ENCODE results near the gene MYOF.
"Not testable (repeated sequence)": the region's sequence is repeated elsewhere in the genome, so short reads cannot be mapped to it uniquely, and the experiment has no call there.

The MYOF gene

DNA sequence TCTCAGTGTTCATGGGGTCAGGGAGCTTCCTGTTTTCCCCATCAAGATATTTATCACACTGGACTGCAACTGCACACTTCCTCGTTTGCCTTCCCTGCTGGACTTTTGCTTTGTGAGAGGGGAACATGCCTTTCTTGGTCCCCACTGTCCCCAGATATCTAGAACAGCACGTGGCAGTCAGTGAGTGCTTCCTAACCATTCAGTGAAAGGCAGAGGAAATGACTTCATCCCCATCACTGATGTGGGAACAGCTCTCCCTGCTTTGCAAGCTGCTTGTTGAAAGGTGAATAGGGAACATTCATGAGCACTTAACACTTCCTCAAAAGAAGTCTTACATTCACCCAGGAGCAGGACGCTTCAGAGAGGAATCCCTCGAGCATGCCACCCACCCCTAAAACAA is 135.4 kb downstream of the MYOF start:
- DNase-seq (ENCODE audit: low spot score) = no peak

DNA sequence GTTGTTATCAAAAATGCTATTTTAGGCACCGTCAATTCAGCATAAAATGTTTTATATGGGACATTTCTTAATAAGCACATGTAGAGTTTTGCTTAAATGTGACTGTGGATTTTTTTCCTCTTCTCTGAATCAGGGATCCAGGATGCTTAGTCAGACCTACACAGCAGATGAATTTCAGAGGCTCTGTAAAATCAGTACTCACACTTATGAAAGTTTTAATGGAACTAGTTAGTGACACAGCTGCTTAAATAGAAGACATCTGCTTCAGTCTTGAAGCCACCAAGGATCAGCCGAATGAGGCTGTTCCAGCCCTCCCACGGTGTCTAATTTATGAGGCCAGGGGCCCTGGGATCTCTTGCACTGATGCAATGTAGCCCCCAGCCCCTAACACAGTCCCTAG is 136.0 kb downstream of the MYOF start:
- no peak for DNase-seq (ENCODE audit: low spot score)

DNA sequence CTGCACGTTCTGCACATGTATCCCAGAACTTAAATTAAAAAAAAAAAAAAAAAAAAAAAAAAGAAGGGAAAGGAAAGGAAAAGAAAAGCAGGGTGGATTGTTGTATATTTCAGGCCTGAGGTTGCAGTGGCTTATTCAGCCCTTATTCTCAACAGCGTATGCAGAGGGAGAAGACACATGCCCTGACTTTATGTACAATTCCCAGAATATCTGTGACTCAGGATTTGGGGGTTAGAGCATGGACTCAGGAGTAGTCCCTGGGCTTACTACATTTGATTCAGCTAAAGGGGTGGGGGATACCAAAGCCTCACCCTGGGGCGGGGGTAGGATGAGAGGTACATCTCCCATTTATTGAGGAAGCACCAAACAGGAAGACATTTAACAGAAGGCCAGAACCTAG is 137.4 kb downstream of the MYOF start:
- no peak for DNase-seq (ENCODE audit: low spot score)

DNA sequence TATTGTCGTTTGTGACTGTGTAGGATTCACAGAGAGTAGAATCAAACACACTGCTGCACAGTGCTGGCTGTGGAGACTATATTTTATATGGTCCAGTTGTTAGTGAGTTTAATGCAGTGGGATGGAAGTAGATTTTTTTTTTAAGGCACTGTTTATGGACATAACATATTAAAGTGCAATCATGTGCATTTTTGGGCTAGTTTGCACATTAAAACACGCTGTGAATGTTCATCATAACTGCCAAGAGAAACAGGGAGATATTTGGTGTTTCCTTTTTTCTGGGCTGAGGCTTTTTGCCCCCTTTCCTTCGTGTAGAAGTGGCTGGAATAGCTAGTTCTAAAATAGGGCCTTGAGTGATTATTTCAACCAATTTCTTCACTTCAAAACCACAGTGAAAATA is 139.2 kb downstream of the MYOF start:
- no peak for DNase-seq (ENCODE audit: low spot score)

DNA sequence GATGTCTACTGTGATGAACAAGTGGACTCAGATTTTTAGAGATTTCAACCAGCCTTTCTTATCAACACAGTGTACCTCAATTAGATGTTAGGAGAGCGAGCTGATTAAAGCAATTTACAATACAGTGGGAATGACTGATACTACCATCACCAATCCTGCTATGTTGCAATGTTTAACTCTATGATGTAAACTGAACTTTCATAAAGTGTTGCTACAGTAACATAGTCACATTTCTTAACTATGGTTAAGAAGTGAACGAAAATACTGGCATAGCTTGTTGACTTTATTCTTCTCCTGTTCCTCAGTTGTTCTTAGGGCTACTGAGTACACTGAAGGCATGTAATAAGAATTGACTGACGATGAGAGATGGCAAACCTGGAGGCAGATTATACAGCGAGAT is 139.8 kb downstream of the MYOF start:
- no peak for DNase-seq (ENCODE audit: low spot score)

DNA sequence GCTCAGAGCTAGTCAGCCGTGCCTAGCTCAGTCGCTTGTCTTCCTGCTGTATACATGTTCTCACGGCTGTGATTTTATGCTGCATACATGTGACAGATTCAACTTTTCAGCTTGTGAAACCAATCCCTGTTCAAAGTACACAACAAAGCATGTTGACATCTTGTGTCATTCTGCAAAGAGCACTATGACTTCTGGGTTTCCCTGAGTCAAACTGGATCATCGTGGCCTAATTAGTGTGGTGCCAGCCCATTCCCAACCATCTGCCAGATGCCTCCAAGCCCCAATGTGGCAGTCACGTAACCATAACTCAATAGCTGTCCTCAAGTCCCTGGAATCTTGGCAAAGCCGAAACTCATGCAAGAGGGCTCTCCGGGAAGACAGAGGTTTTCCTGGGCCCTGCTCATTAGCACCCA is 144.8 kb downstream of the MYOF start:
- DNase-seq (ENCODE audit: low spot score) = no peak

DNA sequence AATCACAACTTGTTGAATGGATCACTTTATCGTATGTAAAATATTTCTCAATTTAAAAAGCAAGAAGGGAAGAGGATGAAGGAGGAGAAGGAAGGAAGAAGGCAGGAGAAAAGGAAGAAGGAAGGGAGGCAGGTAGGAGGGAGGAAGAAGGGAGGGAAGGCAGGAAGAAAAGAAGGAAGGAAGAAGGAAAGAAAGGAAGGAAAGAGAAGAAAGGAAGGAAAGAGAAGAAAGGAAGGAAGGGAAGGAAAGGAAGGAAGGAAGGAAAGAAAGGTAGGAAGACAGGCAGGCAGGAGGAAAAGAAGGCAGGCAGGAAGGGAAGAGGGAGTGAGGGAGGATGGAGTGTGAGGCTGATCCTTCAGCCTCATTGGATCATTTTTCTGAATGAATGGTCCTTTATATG is 145.5 kb downstream of the MYOF start:
- DNase-seq (ENCODE audit: low spot score) = no peak

DNA sequence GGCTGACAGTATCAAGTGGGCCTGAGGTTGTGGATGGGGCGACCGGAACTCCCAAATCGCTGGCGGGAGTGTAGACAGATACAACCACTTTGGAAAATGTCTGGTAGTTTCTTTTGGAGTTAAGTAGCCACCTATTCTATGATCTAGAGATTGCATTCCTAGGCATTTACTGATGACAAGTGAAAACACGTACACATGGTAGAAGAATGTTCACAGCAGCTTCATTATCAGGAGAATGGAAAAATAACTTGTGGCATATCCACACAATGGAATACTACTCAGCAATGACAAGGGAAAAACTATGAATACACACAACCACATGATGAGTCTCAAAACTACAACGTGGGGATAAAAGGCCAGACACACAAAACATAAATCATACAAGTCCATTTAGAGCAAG is 146.0 kb downstream of the MYOF start:
- no peak for DNase-seq (ENCODE audit: low spot score)

DNA sequence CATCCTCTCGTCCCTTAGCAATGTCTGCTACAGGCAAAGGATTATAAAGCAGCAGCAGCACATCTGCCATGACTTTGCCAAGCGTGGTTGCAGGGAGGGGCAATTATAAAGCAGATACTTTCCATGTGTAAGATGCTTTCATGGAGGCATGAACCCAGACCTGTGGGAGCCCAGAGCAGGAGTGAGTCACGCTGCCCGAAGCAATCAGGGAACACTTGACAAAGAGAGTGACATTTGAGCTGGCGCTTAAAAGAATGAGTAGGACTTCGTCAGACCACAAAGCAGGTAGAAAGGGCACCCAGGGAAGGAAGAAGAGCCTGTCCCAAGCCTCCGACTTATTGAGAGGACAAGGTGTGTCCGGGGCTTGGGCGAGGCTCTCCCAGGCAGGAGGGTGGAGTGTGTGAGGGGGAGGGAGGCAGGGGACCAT is 147.2 kb downstream of the MYOF start:
- no peak for DNase-seq (ENCODE audit: low spot score)

DNA sequence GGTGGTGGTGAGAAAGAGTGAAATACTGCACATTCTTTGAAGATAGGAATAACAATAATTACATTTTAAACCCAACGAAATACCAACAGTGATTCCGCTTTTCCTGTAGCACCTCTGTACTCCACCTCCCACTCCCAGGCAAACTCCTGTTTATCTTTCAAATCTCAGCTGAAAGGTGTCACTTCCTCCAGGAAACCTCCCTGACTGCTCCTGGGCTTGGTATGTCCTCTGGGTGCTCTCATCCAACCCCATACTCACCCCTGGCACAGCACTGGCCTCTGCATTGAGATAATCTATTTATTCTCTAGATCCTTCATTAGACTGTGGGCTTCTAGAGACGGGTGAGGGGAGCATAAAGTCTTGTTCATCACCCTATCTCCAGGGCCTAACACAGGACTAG is 148.0 kb downstream of the MYOF start:
- DNase-seq (ENCODE audit: low spot score) = no peak

DNA sequence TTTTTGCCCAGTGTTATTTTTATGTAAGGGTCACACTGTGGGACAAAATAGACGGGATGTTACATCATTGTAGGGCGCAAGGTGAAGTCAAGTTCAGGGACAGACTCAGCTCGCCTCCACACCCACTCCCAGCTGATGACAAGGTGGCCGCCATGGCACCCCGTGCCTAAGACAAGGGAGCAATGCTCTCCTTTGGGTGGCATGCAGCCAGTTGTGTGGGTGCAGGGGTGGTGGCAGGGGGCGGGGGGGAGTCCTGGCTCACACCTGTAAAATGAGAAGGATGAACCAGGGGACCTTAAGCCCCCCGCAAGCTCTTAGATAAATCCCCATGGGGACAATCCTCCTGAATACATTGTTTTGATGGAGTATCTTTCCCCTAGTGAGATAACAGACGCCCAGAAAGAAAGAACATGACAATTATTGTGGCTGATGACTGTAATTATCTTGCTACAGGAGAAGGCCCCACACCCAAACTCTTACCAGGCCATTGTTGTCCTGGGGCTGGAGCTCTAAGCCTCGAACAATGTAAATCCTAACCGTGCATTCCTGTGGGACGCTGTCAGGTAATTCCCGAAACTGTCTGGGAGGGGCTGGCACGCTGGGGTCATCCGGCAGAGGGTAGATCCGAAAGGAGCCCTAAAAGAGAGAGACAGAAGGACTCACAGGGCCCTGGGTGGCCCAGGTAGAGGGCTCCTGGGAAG is 148.7 kb downstream of the MYOF start:
- no peak for DNase-seq (ENCODE audit: low spot score)

DNA sequence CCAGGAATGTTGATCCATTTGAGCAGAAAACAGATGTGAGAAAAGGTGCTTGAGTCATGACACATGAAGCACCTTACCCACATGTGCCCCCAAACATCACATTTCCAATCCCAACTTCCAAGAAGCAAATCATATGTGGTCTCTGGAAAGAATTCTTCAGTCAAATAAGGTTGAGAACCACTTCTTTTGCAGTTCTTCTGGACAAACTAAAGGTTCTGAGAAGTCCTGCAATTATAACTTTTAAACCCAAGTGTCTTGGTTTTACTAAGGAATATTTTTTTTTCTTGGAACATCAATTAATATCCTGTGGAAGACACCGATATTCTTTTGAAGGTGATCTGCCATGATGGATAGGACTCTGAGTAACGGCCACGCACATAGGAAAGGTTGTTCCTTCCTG is 151.3 kb downstream of the MYOF start:
- DNase-seq (ENCODE audit: low spot score) = no peak

DNA sequence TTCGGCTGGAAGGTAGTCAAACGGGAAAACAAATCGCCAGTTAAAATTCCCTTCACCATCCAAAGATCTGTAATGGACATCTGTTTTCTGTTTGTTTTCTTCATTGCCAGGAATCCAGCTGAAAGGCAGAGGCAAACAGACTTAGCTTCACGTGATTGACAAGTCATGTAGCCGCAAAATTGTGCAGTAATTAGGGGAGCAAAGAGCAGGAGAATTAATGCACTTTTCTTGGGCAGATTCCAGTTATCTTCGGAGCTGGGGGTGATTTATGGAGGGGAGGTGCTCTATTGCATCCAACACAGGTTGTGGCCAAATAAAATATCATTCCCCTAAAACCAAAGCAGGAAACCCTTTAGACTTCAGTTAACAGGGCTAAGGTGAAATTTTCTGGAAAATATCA is 162.2 kb downstream of the MYOF start:
- DNase-seq (ENCODE audit: low spot score) = no peak

DNA sequence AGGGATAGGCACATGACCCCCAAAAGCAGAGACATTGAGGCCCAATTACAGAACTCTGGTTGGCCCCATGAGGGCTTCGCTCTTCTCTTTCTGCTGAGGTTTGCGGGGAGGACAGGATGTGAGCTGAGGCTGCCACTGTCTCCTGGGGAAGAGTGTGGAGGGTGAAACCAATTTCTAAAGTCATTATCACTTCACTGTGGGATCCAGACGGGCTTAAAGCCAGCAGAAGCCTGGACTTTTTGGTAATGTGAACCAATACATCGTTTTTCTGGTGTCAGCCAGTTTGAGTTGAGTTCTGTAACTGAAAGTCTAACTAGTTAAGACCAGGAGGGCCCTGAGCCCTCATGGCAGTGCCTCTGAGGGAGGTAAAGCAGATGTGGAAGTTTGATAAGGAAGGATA is 163.0 kb downstream of the MYOF start:
- DNase-seq (ENCODE audit: low spot score) = no peak

DNA sequence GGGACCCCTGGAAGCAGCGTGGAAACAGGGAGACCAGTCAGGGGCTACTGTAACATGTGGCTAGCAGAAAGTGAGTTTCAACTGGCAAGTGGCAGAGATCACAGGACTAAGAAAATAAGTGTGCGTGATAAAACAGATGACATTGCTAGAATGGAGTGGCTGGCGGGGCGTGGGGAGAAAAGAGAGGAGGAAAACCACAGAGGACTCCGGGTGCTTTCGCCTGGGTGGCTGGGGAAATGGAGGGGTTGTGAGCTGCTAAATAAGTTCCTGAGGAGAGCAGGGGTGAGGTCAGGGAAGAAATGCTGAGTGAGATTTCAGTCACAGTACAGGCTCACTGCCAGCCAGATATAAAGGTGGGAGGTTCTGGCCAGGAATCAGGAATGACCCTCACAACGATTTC is 166.9 kb downstream of the MYOF start:
- DNase-seq (ENCODE audit: low spot score) = no peak

DNA sequence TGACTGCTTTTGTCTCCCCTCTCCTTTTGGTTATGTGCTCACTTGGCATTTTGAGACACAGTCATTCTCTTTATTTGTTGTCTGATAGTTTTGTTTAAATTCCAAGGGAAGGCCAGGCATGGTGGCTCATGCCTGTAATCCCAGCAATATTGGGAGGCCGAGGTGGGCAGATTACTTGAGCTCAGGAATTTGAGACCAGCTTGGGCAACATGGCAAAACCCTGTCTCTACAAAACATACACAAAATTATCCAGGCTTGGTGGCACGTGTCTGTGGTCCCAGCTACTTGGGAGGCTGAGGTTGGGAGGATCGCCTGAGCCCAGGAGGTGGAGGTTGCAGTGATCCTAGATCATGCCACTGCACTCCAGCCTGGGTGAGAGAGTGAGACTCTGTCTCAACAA is 167.5 kb downstream of the MYOF start:
- not testable (repeated sequence) for DNase-seq (ENCODE audit: low spot score)

DNA sequence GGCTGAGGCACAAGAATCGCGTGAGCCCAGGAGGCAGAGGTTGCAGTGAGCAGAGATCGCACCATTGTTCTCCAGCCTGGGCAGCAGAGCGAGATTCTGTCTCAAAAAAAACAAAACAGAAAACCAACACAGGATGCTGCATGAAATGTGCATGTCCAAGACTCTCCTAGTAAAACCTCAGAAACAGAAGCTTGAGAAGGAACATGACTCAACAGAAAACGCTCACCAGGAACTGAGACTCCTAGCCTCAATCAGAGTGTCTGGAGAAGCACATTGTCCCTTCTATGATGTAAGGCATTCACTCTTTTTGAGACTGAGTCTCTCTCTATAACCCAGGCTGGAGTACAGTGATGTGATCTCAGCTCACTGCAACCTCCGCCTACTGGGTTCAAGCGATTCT is 168.3 kb downstream of the MYOF start:
- DNase-seq (ENCODE audit: low spot score) = no peak

DNA sequence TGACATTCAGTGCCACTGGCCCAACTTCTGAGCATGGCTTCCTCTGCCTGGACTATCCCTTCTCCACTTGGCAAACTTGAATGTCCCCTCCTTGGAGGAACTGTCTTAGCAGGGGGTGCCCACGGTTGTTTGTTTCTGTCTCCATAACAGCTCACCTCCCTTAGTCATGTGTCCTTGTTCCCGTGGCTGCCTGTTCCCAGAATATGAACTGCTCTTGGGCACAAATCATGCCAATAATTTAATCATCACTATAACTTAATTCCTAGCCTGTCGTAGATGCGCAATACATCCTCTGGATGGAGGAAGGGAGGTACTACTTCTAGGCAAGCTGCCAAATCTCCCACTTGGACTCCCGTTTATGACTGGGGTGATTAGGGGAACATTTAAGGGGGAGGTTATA is 173.1 kb downstream of the MYOF start:
- no peak for DNase-seq (ENCODE audit: low spot score)

DNA sequence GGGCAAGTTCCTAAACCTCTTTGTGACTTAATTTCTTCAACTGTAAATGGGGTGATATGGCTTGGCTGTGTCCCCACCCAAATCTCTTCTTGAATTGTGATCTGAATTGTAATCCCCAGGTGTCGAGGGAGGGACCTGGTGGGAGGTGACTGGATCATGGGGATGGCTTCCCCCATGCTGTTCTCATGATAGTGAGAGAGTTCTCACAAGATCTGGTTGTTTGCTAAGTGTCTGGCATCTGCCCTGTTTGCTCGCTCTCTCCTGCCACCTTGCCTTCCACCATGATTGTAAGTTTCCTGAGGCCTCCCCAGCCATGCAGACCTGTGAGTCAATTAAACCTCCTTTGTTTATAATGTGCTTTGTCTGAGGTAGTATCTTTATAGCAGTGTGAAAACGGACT is 177.0 kb downstream of the MYOF start:
- no peak for DNase-seq (ENCODE audit: low spot score)

DNA sequence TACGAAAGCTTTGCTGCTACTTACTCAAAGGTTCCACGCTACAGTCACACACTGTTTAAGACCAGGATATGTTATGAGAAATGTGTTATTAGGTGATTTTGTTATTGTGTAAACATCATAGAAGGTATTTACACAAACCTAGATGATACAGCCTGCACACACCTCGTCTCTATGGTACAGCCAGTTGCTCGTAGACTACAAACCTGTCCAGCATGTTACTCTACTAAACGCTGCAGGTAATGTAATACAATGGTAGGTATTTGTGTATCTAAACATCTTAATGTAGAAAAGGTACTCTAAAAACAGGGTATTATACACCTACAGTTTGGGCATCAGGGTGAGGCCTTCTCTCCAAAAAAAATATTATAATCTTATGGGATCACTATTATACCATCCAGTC is 181.2 kb downstream of the MYOF start:
- no peak for DNase-seq (ENCODE audit: low spot score)

DNA sequence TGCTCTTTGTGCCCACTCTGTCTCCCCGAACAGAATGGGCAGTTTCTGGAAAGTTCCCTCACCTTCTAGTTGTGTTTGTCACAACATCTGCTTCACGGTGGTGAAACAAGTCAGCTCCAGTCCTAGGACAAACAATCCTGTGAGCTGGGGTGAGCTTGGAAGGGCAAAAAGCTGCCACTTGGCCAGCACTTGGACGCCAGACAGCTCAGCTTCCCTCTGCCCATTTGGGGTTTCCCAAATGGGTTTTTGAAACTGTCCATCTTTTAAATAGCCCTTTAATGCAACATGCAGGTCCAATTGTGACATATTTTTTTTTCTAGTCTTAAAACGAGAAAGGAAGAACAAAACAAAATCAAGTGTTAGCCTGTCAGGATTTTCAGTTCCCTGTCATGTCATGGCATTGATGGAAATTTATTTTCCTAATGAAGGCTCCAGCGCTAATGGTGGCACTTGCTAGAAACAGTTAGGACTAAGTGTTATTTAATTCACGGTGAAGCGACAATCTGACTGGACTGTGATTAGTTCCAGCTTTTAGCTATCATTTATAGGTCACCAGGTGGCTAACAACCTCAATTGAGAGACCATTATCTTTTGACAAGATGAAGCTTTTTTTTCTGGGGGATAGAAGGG is 181.7 kb downstream of the MYOF start:
- no peak for DNase-seq (ENCODE audit: low spot score)

DNA sequence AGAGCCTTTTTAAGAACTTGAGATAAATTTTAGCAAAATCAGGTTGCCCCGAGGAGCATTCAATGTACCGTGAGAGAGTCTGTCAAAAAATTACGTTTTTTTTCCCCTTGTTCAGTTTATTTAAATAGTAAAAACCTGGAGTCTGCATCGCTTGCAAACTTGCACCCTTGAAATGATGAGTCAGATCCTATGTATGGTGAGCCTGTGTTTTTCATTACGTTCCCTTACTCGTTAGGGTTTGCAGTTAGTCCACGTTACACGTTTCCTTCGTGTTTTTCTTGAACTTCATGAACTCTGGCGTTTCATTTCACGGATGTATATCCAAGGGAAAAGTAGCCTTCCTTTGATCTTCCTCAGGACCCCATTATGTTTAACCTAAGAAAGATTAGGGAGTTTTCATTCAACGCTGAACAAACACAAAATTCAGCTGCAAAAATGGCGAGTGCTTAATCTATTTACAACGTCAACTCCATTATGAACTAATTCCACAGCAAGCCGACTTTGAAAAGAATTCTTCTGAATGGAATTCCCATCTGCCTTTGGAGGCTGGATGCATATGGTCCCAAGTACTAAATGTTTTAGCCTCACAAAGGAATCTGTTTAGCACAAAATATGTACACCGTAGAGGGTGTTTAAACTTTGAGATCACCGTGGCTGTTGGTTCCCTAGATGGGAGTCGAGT is 182.4 kb downstream of the MYOF start:
- DNase-seq (ENCODE audit: low spot score) = no peak

DNA sequence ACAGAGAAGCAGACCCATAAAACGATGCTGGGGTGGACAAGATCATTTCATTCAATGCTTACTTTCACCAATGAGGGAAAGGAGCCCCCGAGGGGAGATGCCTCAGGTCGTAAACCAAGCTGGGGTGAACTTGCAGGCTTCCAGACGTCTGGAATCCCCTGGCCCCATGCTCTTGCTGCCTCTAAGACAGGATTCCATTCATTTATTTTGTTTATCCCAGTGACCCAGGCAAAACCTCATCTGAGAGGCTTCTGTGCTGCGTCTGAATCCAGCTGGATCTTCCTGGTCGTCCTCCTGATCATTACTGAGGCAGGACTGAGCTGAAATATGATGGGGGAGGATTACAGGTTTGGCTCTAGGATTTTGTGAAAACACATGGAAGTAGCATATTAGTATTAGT is 182.9 kb downstream of the MYOF start:
- no peak for DNase-seq (ENCODE audit: low spot score)

DNA sequence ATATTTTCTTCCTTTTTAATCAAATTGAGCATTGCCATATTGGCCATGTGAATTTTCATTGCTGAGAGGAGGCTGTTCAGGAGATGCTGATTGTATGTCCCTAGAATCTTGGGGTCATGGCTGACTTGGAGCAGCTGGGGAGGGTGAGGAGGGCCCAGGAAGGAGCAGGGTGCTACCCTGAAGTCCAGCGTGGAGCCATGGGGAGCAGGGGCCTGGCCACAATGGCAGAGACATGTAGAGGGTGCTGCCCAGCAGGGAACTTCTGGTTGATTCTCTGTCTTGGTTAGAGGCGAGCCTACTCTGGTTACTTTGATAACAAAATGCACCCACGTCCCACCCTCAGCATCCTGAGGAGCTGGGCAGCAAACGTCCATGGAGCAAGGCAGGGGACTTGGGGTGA is 186.0 kb downstream of the MYOF start:
- DNase-seq (ENCODE audit: low spot score) = no peak

Measured in LoVo (cell line).